ENCODE data around the gene PRKACA.

DNA sequence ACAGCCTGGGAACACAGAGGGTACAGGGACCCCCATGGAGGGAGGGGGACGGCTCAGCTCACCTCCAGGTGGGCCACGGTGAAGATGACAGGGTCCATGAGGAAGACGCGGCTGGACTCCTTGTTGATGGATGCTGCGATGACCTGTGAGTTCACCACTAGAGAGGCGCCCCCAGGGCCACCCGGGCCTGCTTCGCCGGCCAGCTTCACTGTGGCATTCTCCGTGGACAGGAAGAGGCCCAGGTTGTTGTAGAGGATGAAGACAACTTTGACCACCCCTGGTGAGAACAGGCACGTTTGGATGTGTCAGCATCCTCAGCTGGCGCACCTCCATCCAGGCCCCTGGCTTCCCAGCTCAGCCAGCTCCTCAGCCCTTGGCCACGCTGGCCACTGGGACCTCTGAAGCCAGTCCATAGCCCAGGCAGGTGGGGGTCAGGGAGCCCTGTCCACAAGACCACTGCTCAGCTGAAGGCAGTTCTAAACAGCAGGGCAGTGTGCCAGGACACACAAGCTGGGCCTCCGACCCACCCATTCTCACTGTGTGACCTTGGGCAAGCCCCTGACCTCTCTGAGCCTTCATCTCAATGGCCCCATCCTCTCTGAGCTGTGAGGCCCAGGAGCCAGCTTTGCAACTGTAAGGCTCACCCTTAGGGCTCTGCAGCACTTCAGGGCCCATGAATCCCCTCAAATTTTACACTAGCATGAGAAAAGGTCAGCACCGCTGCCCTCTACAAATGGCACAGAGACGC is 40.9 kb upstream of the PRKACA start:
- TF ChIP-seq, protein P1, sequence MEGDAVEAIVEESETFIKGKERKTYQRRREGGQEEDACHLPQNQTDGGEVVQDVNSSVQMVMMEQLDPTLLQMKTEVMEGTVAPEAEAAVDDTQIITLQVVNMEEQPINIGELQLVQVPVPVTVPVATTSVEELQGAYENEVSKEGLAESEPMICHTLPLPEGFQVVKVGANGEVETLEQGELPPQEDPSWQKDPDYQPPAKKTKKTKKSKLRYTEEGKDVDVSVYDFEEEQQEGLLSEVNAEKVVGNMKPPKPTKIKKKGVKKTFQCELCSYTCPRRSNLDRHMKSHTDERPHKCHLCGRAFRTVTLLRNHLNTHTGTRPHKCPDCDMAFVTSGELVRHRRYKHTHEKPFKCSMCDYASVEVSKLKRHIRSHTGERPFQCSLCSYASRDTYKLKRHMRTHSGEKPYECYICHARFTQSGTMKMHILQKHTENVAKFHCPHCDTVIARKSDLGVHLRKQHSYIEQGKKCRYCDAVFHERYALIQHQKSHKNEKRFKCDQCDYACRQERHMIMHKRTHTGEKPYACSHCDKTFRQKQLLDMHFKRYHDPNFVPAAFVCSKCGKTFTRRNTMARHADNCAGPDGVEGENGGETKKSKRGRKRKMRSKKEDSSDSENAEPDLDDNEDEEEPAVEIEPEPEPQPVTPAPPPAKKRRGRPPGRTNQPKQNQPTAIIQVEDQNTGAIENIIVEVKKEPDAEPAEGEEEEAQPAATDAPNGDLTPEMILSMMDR (conservative IDR thresholded peaks at IDR 0.05; ENCODE audit: low read length) = no peak
- no peak for TF ChIP-seq EZH2phosphoT487 (IDR thresholded peaks at IDR 0.05; ENCODE audit: borderline replicate concordance, low read depth, low read length)

Data from OCI-LY7 (cell line).